ENCODE measurements around the gene PCDHA2.
"Not testable (repeated sequence)": the region's sequence is repeated elsewhere in the genome, so short reads cannot be mapped to it uniquely, and the experiment has no call there.

PCDHA2 gene

DNA sequence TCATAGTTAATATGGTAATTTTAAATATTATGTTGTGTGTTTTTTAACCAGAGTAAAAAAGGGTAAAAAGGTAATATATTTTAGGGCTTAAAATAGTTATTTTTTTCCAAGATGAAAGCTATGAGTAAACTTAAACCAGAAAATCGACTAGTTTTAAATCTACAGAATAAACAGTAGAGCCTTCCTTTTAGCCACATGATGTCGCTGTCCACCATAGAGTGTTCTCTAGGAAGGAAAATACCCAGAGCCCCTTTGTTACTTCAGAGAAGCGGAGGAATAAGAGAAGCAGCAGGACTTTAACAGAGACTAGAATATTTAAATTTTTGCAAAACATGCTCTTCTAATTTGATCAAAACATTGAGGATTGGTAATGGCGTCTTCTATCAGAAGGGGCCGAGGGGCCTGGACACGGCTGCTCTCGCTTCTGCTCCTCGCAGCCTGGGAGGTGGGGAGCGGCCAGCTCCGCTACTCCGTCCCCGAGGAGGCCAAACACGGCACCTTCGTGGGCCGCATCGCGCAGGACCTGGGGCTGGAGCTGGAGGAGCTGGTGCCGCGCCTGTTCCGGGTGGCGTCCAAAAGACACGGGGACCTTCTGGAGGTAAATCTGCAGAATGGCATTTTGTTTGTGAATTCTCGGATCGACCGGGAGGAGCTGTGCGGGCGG lies at the start of gene PCDHA2:
TSS of gene PCDHA2 (plus strand) at position 258 of the 664 bp plus-strand sequence.
- DNase-seq (ENCODE audit: low spot score) = no peak

DNA sequence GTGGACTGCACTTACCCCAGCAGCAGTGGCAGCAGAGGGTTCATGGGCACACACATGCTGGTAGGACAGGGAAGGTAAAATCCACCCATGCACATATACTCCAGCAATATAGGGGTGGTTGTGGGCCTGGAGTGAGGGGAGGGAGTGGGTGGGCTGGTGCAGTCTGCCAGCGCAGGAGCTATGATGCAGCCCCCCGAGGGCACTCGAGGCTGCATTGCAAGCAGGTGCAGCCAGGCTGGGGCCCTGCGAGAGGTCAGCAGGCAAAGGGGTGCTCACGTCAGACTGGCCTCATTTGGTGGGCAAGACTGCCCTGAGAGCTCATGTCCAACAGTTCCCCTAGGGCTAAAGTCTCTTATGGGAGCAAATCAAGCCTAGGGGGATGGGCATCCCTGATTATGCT lies 41.1 kb upstream of the PCDHA2 start:
- DNase-seq (ENCODE audit: low spot score) = no peak

DNA sequence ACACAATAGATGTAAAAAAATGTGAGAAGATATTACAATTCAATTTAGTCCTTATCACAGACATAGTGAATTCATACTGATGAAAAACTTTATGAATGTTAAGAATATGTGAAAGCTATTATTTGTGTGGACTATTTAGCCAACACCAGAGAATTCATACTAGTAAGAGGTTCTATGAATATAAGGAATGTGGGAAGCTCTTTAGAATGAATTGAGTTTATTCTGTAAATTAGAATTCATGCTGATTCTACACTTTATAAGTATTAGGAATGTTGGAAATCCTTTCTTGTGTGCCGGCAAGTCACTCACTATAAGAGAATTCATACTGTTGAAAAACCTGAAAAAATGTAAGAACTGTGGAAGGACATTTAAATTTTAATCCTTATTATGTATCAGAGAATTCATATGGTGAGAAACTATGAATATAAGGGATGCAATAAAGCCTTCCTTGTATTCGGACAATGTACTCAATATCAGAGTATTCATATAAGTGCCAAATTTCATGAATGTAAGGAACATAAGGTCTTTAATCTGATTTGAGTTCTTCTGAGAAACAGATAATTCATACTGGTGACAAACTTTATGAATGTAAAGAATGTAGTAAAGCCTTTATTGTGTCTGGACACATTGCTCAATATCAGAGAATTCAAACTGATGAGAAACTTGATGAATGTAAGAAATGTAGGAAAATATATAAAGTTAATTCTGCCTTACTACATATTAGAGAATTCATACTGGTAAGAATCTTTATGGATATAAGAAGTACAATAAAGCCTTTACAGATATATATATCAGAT lies 30.3 kb upstream of the PCDHA2 start:
- DNase-seq (ENCODE audit: low spot score) = no peak

DNA sequence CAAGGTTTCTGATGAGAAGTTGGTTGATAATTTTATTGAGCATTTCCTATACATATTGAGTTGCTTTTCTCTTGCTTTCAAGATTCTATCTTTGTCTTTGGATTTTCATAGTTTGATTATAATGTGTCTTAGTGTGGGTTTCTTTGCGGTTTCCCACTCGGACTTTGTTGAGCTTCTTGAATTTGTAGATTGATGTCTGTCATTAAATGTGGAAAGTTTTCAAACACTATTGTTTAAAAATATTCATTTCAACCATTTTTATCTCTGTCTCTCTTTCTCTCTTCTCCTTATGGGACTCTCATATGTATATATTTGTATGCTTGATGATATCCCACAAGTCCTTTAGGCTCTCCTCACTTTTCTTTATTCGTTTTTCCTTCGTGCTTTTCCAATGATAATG lies 27.2 kb upstream of the PCDHA2 start:
- DNase-seq (ENCODE audit: low spot score) = no peak

DNA sequence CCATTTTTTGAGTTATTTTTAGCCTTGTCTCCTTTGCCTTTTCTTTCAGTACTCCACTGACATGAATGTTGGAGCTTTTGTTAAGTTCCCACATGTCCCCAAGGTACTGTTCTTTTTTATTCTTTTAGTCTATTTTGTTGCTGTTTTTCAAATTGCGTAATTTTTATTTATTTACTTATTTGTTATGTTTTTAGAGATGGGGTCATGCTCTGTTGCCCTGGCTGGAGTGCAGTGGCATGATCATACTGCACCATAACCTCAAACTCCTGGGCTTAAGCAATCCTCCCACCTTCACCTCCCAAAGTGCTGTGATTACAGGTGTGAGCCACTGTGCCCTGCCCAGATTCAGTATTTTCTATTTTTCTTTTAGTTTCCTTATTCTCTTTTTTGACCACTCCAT lies 14.1 kb upstream of the PCDHA2 start:
- DNase-seq (ENCODE audit: low spot score) = no peak

DNA sequence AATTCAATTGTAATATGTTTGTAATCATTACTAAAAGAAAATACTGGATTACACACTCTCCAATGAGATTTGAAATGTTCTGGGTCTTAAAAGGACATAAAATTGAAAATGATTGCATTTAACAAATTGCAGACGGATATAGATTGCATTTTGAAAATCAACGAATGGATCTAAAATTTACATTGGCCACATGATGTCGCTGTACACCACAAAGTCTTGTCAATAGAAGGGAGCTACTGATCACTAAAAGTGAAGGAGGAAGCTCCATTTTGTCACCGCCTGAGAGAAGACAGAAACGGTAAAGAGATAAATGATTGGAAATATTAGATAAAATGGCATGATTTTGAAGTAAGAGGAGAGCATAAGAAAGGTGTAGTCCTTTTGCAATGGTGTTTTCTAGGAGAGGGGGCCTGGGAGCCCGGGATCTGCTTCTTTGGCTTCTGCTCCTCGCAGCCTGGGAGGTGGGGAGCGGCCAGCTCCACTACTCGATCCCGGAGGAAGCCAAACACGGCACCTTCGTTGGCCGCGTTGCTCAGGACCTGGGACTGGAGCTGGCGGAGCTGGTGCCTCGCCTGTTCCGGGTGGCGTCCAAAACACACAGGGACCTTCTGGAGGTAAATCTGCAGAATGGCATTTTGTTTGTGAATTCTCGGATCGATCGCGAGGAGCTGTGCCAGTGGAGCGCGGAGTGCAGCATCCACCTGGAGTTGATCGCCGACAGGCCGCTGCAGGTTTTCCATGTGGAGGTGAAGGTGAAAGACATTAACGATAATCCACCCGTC lies 8.6 kb upstream of the PCDHA2 start, which contains the start of gene PCDHA1:
TSS of gene PCDHA1 (plus strand) at position 236 of the 782 bp plus-strand sequence.
- DNase-seq (ENCODE audit: low spot score) = no peak

DNA sequence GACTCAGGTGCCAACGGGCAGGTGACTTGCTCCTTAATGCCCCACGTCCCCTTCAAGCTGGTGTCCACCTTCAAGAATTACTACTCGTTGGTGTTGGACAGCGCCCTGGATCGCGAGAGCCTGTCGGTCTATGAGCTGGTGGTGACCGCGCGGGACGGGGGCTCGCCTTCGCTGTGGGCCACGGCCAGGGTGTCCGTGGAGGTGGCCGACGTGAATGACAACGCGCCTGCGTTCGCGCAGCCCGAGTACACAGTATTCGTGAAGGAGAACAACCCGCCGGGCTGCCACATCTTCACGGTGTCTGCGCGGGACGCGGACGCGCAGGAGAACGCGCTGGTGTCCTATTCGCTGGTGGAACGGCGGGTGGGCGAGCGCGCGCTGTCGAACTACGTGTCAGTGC lies 7.2 kb upstream of the PCDHA2 start:
- not testable (repeated sequence) for DNase-seq (ENCODE audit: low spot score)

DNA sequence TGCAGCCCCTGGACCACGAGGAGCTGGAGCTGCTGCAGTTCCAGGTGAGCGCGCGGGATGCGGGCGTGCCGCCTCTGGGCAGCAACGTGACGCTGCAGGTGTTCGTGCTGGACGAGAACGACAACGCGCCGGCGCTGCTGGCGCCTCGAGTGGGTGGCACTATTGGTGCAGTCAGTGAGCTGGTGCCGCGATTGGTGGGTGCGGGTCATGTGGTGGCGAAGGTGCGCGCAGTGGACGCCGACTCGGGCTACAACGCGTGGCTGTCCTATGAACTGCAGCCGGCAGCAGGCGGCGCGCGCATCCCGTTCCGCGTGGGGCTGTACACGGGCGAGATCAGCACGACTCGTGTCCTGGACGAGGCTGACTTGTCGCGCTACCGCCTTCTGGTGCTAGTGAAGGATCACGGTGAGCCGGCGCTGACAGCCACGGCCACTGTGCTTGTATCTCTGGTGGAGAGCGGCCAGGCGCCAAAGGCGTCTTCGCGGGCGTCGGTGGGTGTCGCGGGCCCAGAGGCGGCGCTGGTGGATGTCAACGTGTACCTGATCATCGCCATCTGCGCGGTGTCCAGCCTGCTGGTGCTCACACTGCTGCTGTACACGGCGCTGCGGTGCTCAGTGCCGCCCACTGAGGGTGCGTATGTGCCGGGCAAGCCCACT lies 6.7 kb upstream of the PCDHA2 start:
- not testable (repeated sequence) for DNase-seq (ENCODE audit: low spot score)

DNA sequence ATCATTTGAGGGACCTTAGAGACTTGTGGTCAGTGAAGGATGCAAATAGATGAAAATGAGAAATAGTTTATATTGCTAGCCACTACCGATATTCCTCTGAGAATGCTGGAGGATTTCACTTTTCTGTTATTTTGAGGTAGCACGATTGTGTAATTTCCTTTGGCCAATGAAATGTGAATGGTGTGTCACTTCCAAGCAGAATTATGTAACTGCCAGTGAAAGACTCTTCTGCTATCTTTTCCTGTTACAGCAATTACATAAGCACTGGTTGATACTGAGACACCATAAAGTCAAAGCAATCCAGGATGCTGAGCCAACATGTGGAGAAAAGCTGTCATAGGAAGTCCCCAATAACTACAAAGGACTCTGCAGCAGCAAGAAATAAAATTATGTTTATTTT lies 3.6 kb upstream of the PCDHA2 start:
- DNase-seq (ENCODE audit: low spot score) = no peak

DNA sequence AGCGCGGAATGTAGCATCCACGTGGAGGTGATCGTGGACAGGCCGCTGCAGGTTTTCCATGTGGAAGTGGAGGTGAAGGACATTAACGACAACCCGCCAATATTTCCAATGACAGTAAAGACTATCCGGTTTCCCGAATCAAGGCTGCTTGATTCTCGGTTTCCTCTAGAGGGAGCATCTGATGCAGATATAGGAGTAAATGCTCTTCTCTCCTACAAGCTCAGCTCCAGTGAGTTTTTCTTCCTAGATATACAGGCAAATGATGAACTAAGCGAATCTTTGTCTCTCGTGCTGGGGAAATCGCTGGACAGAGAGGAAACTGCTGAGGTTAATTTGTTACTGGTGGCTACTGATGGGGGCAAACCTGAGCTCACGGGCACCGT lies 598 bp downstream of the PCDHA2 start:
- no peak for DNase-seq (ENCODE audit: low spot score)

DNA sequence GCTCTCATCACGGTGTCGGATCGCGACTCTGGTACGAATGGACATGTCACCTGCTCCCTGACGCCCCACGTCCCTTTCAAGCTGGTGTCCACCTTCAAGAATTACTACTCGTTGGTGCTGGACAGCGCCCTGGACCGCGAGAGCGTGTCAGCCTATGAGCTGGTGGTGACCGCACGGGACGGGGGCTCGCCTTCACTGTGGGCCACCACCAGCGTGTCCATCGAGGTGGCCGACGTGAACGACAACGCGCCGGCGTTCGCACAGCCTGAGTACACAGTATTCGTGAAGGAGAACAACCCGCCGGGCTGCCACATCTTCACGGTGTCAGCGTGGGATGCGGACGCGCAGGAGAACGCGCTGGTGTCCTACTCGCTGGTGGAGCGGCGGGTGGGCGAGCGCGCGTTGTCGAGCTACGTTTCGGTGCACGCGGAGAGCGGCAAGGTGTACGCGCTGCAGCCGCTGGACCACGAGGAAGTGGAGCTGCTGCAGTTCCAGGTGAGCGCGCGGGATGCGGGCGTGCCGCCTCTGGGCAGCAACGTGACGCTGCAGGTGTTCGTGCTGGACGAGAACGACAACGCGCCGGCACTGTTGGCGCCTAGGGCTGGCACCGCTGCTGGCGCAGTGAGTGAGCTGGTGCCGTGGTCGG lies 1.5 kb downstream of the PCDHA2 start:
- not testable (repeated sequence) for DNase-seq (ENCODE audit: low spot score)

DNA sequence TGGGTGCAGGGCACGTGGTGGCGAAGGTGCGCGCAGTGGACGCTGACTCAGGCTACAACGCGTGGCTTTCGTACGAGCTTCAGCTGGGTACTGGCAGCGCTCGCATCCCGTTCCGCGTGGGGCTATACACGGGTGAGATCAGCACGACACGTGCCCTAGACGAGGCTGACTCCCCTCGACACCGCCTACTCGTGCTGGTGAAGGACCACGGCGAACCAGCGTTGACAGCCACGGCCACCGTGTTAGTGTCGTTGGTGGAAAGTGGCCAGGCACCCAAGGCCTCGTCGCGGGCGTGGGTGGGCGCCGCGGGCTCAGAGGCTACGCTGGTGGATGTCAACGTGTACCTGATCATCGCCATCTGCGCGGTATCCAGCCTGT lies 2.1 kb downstream of the PCDHA2 start:
- DNase-seq (ENCODE audit: low spot score) = no peak

DNA sequence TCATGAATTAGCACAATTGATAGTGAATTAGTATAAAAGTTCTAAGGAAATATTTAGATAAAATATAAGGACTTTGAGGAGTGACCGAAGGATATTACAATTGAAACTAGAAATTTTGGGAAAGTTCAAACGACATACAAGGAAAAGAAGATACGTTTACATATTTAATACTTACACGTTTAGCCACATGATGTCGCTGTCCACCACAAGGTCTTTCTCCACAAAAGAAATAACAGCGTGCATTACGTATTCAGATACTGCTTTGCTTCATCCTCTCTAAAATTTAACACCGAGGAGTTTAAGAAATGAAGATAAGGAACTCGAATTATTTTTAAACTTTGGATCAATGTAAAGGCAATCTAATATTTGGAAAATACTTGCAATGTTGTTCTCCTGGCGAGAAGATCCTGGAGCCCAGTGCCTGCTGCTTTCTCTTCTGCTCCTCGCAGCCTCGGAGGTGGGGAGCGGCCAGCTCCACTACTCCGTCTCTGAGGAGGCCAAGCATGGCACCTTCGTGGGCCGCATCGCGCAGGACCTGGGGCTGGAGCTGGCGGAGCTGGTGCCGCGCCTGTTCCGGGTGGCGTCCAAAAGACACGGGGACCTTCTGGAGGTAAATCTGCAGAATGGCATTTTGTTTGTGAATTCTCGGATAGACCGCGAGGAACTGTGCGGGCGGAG lies 6.3 kb downstream of the PCDHA2 start, which contains the start of gene PCDHA3:
TSS of gene PCDHA3 (plus strand) at position 242 of the 678 bp plus-strand sequence.
- no peak for DNase-seq (ENCODE audit: low spot score)

DNA sequence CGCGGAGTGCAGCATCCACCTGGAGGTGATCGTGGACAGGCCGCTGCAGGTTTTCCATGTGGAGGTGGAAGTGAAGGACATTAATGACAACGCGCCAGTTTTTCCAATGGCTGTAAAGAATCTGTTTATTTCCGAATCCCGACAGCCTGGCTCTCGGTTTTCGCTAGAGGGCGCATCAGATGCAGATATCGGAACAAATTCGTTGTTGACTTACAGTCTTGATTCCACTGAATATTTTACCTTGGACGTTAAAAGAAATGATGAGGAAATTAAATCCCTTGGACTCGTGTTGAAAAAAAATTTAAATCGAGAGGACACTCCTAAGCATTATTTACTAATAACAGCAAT lies 6.8 kb downstream of the PCDHA2 start:
- no peak for DNase-seq (ENCODE audit: low spot score)

DNA sequence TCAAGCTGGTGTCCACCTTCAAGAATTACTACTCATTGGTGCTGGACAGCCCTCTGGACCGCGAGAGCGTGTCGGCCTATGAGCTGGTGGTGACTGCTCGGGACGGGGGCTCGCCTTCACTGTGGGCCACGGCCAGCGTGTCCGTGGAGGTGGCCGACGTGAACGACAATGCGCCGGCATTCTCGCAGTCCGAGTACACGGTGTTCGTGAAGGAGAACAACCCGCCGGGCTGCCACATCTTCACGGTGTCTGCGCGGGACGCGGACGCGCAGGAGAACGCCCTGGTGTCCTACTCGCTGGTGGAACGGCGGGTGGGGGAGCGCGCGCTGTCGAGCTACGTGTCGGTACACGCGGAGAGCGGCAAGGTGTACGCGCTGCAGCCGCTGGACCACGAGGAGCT lies 7.7 kb downstream of the PCDHA2 start:
- DNase-seq (ENCODE audit: low spot score) = not testable (repeated sequence)

DNA sequence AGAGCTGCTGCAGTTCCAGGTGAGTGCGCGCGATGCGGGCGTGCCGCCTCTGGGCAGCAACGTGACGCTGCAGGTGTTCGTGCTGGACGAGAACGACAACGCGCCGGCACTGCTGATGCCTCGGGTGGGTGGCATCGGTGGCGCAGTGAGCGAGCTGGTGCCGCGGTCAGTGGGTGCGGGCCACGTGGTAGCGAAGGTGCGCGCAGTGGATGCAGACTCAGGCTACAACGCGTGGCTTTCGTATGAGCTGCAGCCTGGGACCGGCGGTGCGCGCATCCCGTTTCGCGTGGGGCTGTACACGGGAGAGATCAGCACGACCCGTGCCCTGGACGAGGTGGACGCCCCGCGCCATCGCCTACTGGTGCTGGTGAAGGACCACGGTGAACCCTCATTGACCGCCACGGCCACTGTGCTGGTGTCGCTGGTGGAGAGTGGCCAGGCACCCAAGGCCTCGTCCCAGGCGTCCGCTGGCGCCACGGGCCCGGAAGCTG lies 8.2 kb downstream of the PCDHA2 start:
- DNase-seq (ENCODE audit: low spot score) = no peak

DNA sequence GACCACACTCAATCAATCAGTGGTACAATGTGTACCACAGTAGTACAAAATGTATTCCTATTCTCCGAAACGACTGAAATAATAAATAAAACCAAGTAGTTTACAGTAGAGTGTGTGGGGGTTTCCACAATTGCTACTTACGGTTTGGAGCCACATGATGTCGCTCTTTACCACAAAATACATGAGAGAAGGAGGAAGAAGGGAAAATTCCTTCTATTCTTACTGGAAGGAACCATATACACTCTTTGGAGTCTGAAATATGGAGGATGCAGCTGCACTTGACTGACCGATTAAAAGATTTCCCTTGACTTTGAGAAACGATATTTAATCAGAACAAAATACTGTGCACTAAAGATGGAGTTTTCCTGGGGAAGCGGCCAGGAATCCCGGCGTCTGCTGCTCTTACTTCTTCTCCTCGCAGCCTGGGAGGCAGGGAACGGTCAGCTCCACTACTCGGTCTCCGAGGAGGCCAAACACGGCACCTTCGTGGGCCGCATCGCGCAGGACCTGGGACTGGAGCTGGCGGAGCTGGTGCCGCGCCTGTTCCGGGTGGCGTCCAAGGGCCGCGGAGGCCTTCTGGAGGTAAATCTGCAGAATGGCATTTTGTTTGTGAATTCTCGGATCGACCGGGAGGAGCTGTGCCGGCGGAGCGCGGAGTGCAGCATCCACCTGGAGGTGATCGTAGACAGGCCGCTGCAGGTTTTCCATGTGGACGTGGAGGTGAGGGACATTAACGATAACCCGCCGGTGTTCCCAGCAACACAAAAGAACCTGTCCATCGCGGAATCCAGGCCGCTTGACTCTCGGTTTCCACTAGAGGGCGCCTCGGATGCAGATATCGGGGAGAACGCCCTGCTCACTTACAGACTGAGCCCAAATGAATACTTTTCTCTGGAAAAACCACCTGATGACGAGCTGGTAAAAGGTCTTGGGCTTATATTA lies 12.5 kb downstream of the PCDHA2 start, which contains the start of gene PCDHA4:
TSS of gene PCDHA4 (plus strand) at position 235 of the 942 bp plus-strand sequence.
- no peak for DNase-seq (ENCODE audit: low spot score)

DNA sequence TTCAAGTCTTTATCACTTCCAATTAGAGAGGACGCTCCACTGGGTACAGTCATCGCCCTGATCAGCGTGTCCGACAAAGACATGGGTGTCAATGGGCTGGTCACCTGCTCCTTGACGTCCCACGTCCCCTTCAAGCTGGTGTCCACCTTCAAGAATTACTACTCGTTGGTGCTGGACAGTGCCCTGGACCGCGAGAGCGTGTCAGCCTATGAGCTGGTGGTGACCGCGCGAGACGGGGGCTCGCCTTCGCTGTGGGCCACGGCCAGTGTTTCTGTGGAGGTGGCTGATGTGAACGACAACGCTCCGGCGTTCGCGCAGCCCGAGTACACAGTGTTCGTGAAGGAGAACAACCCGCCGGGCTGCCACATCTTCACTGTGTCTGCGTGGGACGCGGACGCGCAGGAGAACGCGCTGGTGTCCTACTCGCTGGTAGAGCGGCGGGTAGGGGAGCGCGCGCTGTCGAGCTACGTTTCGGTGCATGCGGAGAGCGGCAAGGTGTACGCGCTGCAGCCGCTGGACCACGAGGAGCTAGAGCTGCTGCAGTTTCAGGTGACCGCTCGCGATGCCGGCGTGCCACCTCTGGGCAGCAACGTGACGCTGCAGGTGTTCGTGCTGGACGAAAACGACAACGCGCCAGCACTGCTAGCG lies 13.7 kb downstream of the PCDHA2 start:
- not testable (repeated sequence) for DNase-seq (ENCODE audit: low spot score)

DNA sequence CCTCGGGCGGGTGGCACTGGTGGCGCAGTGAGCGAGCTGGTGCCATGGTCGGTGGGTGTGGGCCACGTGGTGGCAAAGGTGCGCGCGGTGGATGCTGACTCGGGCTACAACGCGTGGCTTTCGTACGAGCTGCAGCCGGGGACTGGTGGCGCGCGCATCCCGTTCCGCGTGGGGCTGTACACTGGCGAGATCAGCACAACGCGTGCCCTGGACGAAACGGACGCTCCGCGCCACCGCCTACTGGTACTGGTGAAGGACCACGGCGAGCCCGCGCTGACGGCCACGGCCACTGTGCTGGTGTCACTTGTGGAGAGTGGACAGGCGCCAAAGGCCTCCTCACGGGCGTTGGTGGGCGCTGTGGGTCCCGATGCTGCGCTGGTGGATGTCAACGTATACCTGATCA lies 14.2 kb downstream of the PCDHA2 start:
- no peak for DNase-seq (ENCODE audit: low spot score)

All from CD4-positive, alpha-beta T cell treated with Interleukin-6 at 100 ng/mL for 8 hours (primary cell).